Neural cell (in vitro differentiated cells): Measurements from ENCODE around the gene KIFAP3. TPM values are rescaled to one million over a fixed set of nuclear protein-coding genes. Genes with fewer than 3 reads are reported as not detected.

Source experiments
- H2AFZ ChIP-seq: fragments of 200-600, 300-800 bp; sonication (generic), shearing (Covaris generic); 2 replicates; pipeline ENCODE4 v1.6.0; 2014; ENCODE audit warnings: low read depth, mild to moderate bottlenecking, antibody characterized with exemption, low read length, moderate library complexity
- H3F3A ChIP-seq: fragments of 200-600 bp; shearing (Covaris generic); 2 replicates; pipeline ENCODE4 v1.6.1; 2016; ENCODE audit warnings: mild to moderate bottlenecking, moderate library complexity, mixed read lengths, antibody characterized with exemption, low read length; ENCODE audit not compliant: insufficient read depth, poor library complexity, severe bottlenecking
- H3K27ac ChIP-seq: fragments of 200-600, 300-800 bp; sonication (generic), shearing (Covaris generic); 2 replicates; pipeline ENCODE4 v1.5.1; 2014; ENCODE audit warnings: mild to moderate bottlenecking, low read length, moderate library complexity
- H3K27me3 ChIP-seq: fragments of 300-800, 200-600 bp; sonication (generic), shearing (Covaris generic); 2 replicates; pipeline ENCODE4 v1.6.0; 2014; ENCODE audit warnings: mild to moderate bottlenecking, low read depth, low read length, moderate library complexity; ENCODE audit not compliant: insufficient read depth
- H3K36me3 ChIP-seq: fragments of 300-800, 200-600 bp; sonication (generic), shearing (Covaris generic); 2 replicates; pipeline ENCODE4 v1.5.1; 2014; ENCODE audit warnings: mild to moderate bottlenecking, antibody characterized with exemption, low read length, moderate library complexity; ENCODE audit not compliant: insufficient read depth
- H3K4me2 ChIP-seq: fragments of 300-800, 200-600 bp; sonication (generic), shearing (Covaris generic); 2 replicates; pipeline ENCODE4 v1.6.0; 2014; ENCODE audit warnings: mild to moderate bottlenecking, low read length
- H3K4me3 ChIP-seq: fragments of 300-800, 200-600 bp; sonication (generic), shearing (Covaris generic); 2 replicates; pipeline ENCODE4 v1.5.1; 2014; ENCODE audit warnings: mild to moderate bottlenecking, low read length, moderate library complexity
- H3K79me2 ChIP-seq: fragments of 200-600 bp; shearing (Covaris generic); replicated peaks from 2 replicates; pipeline ENCODE4 v1.6.0; 2014; ENCODE audit warnings: mild to moderate bottlenecking, low read length, moderate library complexity; ENCODE audit not compliant: insufficient read depth
- H3K9ac ChIP-seq: fragments of 300-800, 200-600 bp; sonication (generic), shearing (Covaris generic); 2 replicates; pipeline ENCODE4 v1.6.1; 2016; ENCODE audit warnings: mild to moderate bottlenecking, low read length, mixed read lengths
- H3K9me2 ChIP-seq: fragments of 200-600 bp; shearing (Covaris generic); 2 replicates; pipeline ENCODE4 v1.6.1; 2016; ENCODE audit warnings: mild to moderate bottlenecking, low read length, mixed read lengths; ENCODE audit not compliant: insufficient read depth
- H3K9me3 ChIP-seq: fragments of 200-600, 300-800 bp; sonication (generic), shearing (Covaris generic); 2 replicates; pipeline ENCODE4 v1.6.1; 2016; ENCODE audit warnings: mild to moderate bottlenecking, mixed run types, low read length, moderate library complexity, mixed read lengths
- H4K20me1 ChIP-seq: fragments of 200-600 bp; shearing (Covaris generic); 2 replicates; pipeline ENCODE4 v1.6.1; 2016; ENCODE audit warnings: mild to moderate bottlenecking, mixed run types; ENCODE audit not compliant: insufficient read depth
- EP300 ChIP-seq: fragments of 450-650 bp; conservative IDR thresholded peaks from 2 replicates; pipeline ENCODE4 v1.6.1; 2014; ENCODE audit warnings: antibody characterized with exemption, mild to moderate bottlenecking, moderate library complexity; ENCODE audit not compliant: poor library complexity, severe bottlenecking
- EZH2 ChIP-seq: fragments of 200-600, 300-800 bp; shearing (Covaris generic), sonication (generic); IDR thresholded peaks from 2 replicates; pipeline ENCODE4 v1.6.1; 2014; ENCODE audit warnings: antibody characterized with exemption, low read length, borderline replicate concordance, mild to moderate bottlenecking; ENCODE audit not compliant: insufficient read depth, poor library complexity, severe bottlenecking
- MXI1 ChIP-seq: fragments of 450-650 bp; conservative IDR thresholded peaks from 2 replicates; pipeline ENCODE4 v1.6.1; 2014; ENCODE audit warnings: antibody characterized with exemption, mild to moderate bottlenecking; ENCODE audit not compliant: poor library complexity, severe bottlenecking
- POLR2AphosphoS5 ChIP-seq: IDR thresholded peaks from 2 replicates; pipeline ENCODE4 v1.6.1; 2012
- RAD21 ChIP-seq: fragments of 450-650 bp; conservative IDR thresholded peaks from 2 replicates; pipeline ENCODE4 v1.6.1; 2014; ENCODE audit warnings: antibody characterized with exemption, mild to moderate bottlenecking, moderate library complexity
- REST ChIP-seq: IDR thresholded peaks from 2 replicates; pipeline ENCODE4 v1.6.1; 2012; ENCODE audit warnings: borderline replicate concordance
- SMC3 ChIP-seq: fragments of 450-650 bp; conservative IDR thresholded peaks from 2 replicates; pipeline ENCODE4 v1.6.1; 2014; ENCODE audit warnings: antibody characterized with exemption, mild to moderate bottlenecking, moderate library complexity; ENCODE audit not compliant: poor library complexity
- TAF1 ChIP-seq: IDR thresholded peaks from 2 replicates; pipeline ENCODE4 v1.6.1; 2012; ENCODE audit warnings: low read depth
- polyA plus RNA-seq: library from polyadenylated mRNA; depleted of rRNA; stranded (reverse); fragments of >200 nt; gene quantifications from 2 replicates; pipeline ENCODE4 v1.2.3, GENCODE V29; 2014
- TF ChIP-seq, protein P1 (sequence below): fragments of 450-650 bp; IDR thresholded peaks from 2 replicates; pipeline ENCODE4 v1.5.1; 2014; ENCODE audit warnings: antibody characterized with exemption, mild to moderate bottlenecking, moderate library complexity; ENCODE audit not compliant: poor library complexity, severe bottlenecking

KIFAP3 gene
- polyA plus RNA-seq, 1 donor from 2014 or later: 256 TPM

DNA sequence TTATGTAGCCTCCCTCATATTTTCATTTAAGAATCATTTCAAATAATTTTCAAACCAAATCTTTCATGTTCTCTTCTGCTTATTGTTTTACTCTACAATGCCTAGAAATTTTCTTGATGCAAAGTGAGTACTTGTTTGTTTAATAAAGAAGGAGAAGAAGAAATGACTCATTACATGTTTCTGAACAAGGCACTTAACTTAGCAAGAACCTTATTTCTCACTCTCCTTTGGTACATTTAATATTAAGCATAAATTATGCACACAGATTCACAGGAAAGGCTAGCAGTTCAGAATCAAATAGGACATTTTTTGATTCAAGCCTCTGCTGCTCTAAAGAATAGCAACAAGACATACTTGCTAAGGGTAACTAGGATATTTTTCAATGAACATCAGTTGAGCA, 189.9 kb downstream of the KIFAP3 start:
- TF ChIP-seq POLR2AphosphoS5: no peak
- TF ChIP-seq EZH2: no peak
- TF ChIP-seq EP300: no peak
- no peak for TF ChIP-seq REST
- TF ChIP-seq SMC3: no peak
- no peak for TF ChIP-seq RAD21
- TF ChIP-seq, protein P1, sequence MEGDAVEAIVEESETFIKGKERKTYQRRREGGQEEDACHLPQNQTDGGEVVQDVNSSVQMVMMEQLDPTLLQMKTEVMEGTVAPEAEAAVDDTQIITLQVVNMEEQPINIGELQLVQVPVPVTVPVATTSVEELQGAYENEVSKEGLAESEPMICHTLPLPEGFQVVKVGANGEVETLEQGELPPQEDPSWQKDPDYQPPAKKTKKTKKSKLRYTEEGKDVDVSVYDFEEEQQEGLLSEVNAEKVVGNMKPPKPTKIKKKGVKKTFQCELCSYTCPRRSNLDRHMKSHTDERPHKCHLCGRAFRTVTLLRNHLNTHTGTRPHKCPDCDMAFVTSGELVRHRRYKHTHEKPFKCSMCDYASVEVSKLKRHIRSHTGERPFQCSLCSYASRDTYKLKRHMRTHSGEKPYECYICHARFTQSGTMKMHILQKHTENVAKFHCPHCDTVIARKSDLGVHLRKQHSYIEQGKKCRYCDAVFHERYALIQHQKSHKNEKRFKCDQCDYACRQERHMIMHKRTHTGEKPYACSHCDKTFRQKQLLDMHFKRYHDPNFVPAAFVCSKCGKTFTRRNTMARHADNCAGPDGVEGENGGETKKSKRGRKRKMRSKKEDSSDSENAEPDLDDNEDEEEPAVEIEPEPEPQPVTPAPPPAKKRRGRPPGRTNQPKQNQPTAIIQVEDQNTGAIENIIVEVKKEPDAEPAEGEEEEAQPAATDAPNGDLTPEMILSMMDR: no peak
- no peak for TF ChIP-seq MXI1
- no peak for TF ChIP-seq TAF1
- Histone ChIP-seq H3K27ac (no peak overlapping the region), H3K9me2 (no peaks in the 10 kb centered on the region), H3K9me3 (no peaks in the 10 kb centered on the region), H3K4me3 (no peak overlapping the region), H3K4me2 (no peak overlapping the region), H3K9ac (no peak overlapping the region), H3K36me3 (peaks cover 4% of the 10 kb centered on the region), H4K20me1 (no peaks in the 10 kb centered on the region), H3F3A (no peaks in the 10 kb centered on the region), H3K27me3 (no peaks in the 10 kb centered on the region), H2AFZ (no peak overlapping the region), H3K79me2 (peaks cover 5% of the 10 kb centered on the region)

DNA sequence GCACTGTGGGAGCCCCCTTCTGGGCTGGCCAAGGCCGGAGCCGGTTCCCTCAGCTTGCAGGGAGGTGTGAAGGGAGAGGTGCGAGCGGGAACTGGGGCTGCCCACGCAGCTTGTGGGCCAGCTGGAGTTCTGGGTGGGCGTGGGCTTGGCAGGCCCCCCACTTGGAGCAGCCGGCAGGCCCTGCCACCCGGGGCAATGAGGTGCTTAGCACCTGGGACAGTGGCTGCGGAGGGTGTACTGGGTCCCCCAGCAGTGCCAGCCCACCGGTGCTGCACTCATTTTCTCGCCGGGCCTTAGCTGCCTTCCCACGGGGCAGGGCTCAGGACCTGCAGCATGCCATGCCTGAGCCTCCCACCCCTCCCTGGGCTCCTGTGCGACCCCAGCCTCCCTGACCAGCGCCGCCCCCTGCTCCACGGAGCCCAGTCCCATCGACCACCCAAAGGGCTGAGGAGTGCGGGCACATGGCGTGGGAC, 192.4 kb downstream of the KIFAP3 start:
- Histone ChIP-seq H3K27ac (no peak overlapping the region), H3K9me3 (no peaks in the 10 kb centered on the region)

More for the DNA sequence above, 192.4 kb downstream of the KIFAP3 start:
- Histone ChIP-seq H2AFZ (no peak overlapping the region), H4K20me1 (no peaks in the 10 kb centered on the region), H3F3A (no peaks in the 10 kb centered on the region), H3K79me2 (no peaks in the 10 kb centered on the region), H3K4me2 (no peak overlapping the region), H3K9ac (no peak overlapping the region), H3K36me3 (peaks cover 4% of the 10 kb centered on the region), H3K27me3 (no peaks in the 10 kb centered on the region), H3K4me3 (no peak overlapping the region), H3K9me2 (no peaks in the 10 kb centered on the region)
- TF ChIP-seq MXI1: no peak
- no peak for TF ChIP-seq SMC3
- TF ChIP-seq, protein P1: no peak
- no peak for TF ChIP-seq RAD21
- no peak for TF ChIP-seq EP300
- no peak for TF ChIP-seq EZH2
- no peak for TF ChIP-seq REST
- TF ChIP-seq TAF1: no peak
- no peak for TF ChIP-seq POLR2AphosphoS5
